ENCODE data around the gene MPHOSPH9. TPM values are rescaled to one million over a fixed set of nuclear protein-coding genes. Genes with fewer than 3 reads are reported as not detected.

Gene MPHOSPH9
- total RNA-seq, 4 donors from 2014 or later, result 17.0 to 43.8 (median 22.1) TPM

GRCh38 chr12:123149501-123150274 is 83.3 kb downstream of the MPHOSPH9 start:
- Histone ChIP-seq H3K27ac (peak overlapping the region; percentile 83 to 92 (median 89)), H3K27me3 (no peaks in the 10 kb centered on the region), H3K36me3 (no peaks in the 10 kb centered on the region), H3K9me3 (no peaks in the 10 kb centered on the region), H3K4me3 (peak overlapping the region; percentile 62 to 93 (median 82)), H3K4me1 (peaks cover 8 to 40% (median 30%) of the 10 kb centered on the region in 3 donors)
- DNase-seq, result no peak
- TF ChIP-seq CTCF (IDR thresholded peaks at IDR 0.05) (no peak), POLR2A (IDR thresholded peaks at IDR 0.05) (no peak)
- intact Hi-C loops (cut with DNase I), result loop anchor here (10.0 kb wide), 1 partner anchor 105 kb away; no protein-coding TSS in a partner anchor
- 52 to 75% methylated on average over 10 to 15 of the region's 22 CpGs for WGBS, 2 donors

GRCh38 chr12:123149088-123149487 is 83.9 kb downstream of the MPHOSPH9 start:
- Histone ChIP-seq H3K27me3 (no peaks in the 10 kb centered on the region), H3K9me3 (no peaks in the 10 kb centered on the region), H3K4me1 (peaks cover 8 to 45% (median 34%) of the 10 kb centered on the region in 3 donors), H3K4me3 (peak overlapping the region in 3 of 4 donors; percentile 62 to 93 (median 87)), H3K27ac (peak overlapping the region in 3 of 4 donors; percentile 83 to 92 (median 92)), H3K36me3 (no peaks in the 10 kb centered on the region)
- TF ChIP-seq POLR2A (IDR thresholded peaks at IDR 0.05), result no peak
- peak in 2 of 6 experiments; percentile 6 to 11 for TF ChIP-seq CTCF (IDR thresholded peaks at IDR 0.05)
- intact Hi-C loops (cut with DNase I), result loop anchor here (10.0 kb wide), 1 partner anchor 104 kb away; no protein-coding TSS in a partner anchor
- 63 to 86% methylated on average over 3 of the region's 3 CpGs for WGBS, 2 donors
- DNase-seq, result no peak

- no peaks in the 10 kb centered on the region for H3K9me3 ChIP-seq
- no peak for TF ChIP-seq POLR2A (IDR thresholded peaks at IDR 0.05)
- no peak for TF ChIP-seq CTCF (IDR thresholded peaks at IDR 0.05)
- 75 to 76% methylated on average over 4 to 5 of the region's 5 CpGs for WGBS, 2 donors
- H3K4me1 ChIP-seq, result peaks cover 8 to 49% (median 38%) of the 10 kb centered on the region in 3 donors
- peak overlapping the region in 2 of 4 donors; percentile 87 to 93 for H3K4me3 ChIP-seq
- peak overlapping the region in 3 of 4 donors; percentile 83 to 92 (median 92) for H3K27ac ChIP-seq
- no peaks in the 10 kb centered on the region for H3K27me3 ChIP-seq
- H3K36me3 ChIP-seq, result no peaks in the 10 kb centered on the region
- DNase-seq, result no peak
- intact Hi-C loops (cut with DNase I), result loop anchor here (10.0 kb wide), 1 partner anchor 104 kb away; no protein-coding TSS in a partner anchor
Observed at GRCh38 chr12:123148655-123149054, 84.3 kb downstream of the MPHOSPH9 start.

- WGBS, 2 donors, result 70 to 73% methylated on average over 8 to 9 of the region's 9 CpGs
- intact Hi-C loops (cut with DNase I), result loop anchor here (10.0 kb wide), 1 partner anchor 103 kb away; no protein-coding TSS in a partner anchor
- H3K36me3 ChIP-seq, result no peaks in the 10 kb centered on the region
- peaks cover 8 to 54% (median 42%) of the 10 kb centered on the region in 3 donors for H3K4me1 ChIP-seq
- no peak for DNase-seq
- no peaks in the 10 kb centered on the region for H3K27me3 ChIP-seq
- no peak overlapping the region for H3K4me3 ChIP-seq
- no peak for TF ChIP-seq CTCF (IDR thresholded peaks at IDR 0.05)
- no peak for TF ChIP-seq POLR2A (IDR thresholded peaks at IDR 0.05)
- peak overlapping the region in 2 of 4 donors; percentile 28 to 83 for H3K27ac ChIP-seq
- no peaks in the 10 kb centered on the region for H3K9me3 ChIP-seq
Observed at GRCh38 chr12:123148223-123148622, 84.7 kb downstream of the MPHOSPH9 start.

GRCh38 chr12:123145211-123145610 is 87.7 kb downstream of the MPHOSPH9 start:
- intact Hi-C loops (cut with DNase I), result loop anchor here (10.0 kb wide), 1 partner anchor 100 kb away; no protein-coding TSS in a partner anchor
- H3K4me3 ChIP-seq, result no peak overlapping the region
- no peaks in the 10 kb centered on the region for H3K36me3 ChIP-seq
- no peak for DNase-seq
- H3K27ac ChIP-seq, result no peak overlapping the region
- no peaks in the 10 kb centered on the region for H3K27me3 ChIP-seq
- no peaks in the 10 kb centered on the region for H3K9me3 ChIP-seq
- no peak for TF ChIP-seq CTCF (IDR thresholded peaks at IDR 0.05)
- TF ChIP-seq POLR2A (IDR thresholded peaks at IDR 0.05), result no peak
- WGBS, 2 donors, result 87 to 90% methylated on average over 2 of the region's 2 CpGs
- peaks cover 26 to 70% (median 67%) of the 10 kb centered on the region in 3 donors for H3K4me1 ChIP-seq
